ACC112 (cell line): ENCODE data around the gene LONP1.

Experiments
- H2AFZ ChIP-seq: fragments of 200-600 bp; sonication (generic); one replicate; pipeline ENCODE4 v1.6.0; 2017; ENCODE audit warnings: antibody characterized with exemption, low read length; ENCODE audit not compliant: unreplicated experiment
- H3K27ac ChIP-seq: fragments of 200-600 bp; sonication (generic); 2 replicates; pipeline ENCODE4 v1.5.1; 2014; ENCODE audit warnings: low read depth, mild to moderate bottlenecking, antibody characterized with exemption, low read length, moderate library complexity
- H3K27me3 ChIP-seq: fragments of 200-600 bp; sonication (generic); 2 replicates; pipeline ENCODE4 v1.6.1; 2014; ENCODE audit warnings: mild to moderate bottlenecking, antibody characterized with exemption, low read length, moderate library complexity, mixed read lengths; ENCODE audit not compliant: insufficient read depth
- H3K36me3 ChIP-seq: fragments of 200-600 bp; sonication (generic); 2 replicates; pipeline ENCODE4 v1.6.1; 2016; ENCODE audit warnings: mild to moderate bottlenecking, antibody characterized with exemption, low read length, moderate library complexity, mixed read lengths; ENCODE audit not compliant: insufficient read depth
- H3K4me1 ChIP-seq: fragments of 200-600 bp; sonication (generic); one replicate; pipeline ENCODE4 v1.6.1; 2016; ENCODE audit warnings: low read length, mixed read lengths; ENCODE audit not compliant: insufficient read depth, unreplicated experiment, control insufficient read depth
- H3K4me3 ChIP-seq: fragments of 200-600 bp; sonication (generic); 2 replicates; pipeline ENCODE4 v1.5.1; 2014; ENCODE audit warnings: mild to moderate bottlenecking, low read depth, low read length
- H3K79me2 ChIP-seq: fragments of 200-600 bp; sonication (generic); one replicate; pipeline ENCODE4 v1.6.0; 2016; ENCODE audit warnings: low read length; ENCODE audit not compliant: control insufficient read depth, unreplicated experiment, insufficient read depth

The LONP1 gene

DNA sequence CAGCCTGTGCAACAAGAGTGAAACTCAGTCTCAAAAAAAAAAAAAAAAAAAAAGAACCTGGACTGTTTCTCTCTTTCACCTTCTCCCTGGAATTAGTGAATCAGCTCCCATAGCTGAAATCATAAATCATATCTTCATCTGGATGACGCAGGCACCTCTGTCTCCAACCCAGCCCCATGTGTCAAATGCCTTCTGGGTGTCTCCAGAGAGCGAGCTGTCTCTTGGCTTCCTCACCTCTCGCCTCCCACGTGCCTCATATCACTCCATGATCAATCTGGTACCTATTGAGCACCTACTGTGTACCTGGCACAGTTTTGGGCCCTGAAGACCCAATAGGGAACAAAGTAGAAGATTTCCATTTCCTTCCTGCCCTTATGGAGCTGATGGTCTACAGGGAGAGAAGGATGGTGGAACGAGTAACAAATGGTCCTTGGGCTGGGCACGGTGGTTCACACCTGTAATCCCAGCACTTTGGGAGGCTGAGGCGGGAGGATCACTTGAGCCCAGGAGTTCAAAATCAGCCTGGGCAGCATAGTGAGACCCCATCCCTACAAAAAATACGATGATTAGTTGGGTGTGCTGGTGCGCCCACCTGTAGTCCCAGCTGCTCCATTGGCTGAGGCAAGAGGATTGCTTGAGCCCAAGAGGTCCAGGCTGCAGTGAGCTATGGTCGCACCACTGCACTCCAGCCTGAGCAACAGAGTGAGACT is 36.6 kb downstream of the LONP1 start:
- H3K36me3 ChIP-seq: no peaks in the 10 kb centered on the region
- H3K4me3 ChIP-seq: no peak overlapping the region
- no peaks in the 10 kb centered on the region for H3K27me3 ChIP-seq
- H3K79me2 ChIP-seq: peaks cover 6% of the 10 kb centered on the region
- no peak overlapping the region for H2AFZ ChIP-seq
- no peaks in the 10 kb centered on the region for H3K4me1 ChIP-seq
- H3K27ac ChIP-seq: no peak overlapping the region

DNA sequence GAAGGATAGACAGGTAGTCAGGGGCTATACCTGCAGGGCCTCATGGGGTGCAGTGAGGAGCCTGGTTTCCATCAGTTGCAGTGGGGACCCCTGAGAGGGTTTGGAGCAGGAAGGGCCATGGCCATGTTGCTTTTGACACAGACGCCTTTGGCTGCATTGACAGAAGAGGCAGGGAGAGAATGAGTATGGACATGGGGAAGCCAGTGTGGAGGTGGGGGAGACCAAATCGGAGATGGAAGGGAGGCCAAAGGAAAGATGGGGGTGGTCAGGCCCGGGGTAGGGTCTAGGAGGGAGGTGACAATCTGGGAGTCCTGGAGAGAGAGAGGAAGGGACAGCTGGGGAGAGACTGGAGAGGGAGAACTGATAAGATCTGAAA is 37.9 kb downstream of the LONP1 start:
- Histone ChIP-seq H3K27ac (no peak overlapping the region), H3K4me1 (no peaks in the 10 kb centered on the region), H3K27me3 (no peaks in the 10 kb centered on the region), H3K4me3 (no peak overlapping the region; the same call in 1 of the 2 replicates), H2AFZ (no peak overlapping the region), H3K79me2 (peaks cover 6% of the 10 kb centered on the region), H3K36me3 (no peaks in the 10 kb centered on the region)

DNA sequence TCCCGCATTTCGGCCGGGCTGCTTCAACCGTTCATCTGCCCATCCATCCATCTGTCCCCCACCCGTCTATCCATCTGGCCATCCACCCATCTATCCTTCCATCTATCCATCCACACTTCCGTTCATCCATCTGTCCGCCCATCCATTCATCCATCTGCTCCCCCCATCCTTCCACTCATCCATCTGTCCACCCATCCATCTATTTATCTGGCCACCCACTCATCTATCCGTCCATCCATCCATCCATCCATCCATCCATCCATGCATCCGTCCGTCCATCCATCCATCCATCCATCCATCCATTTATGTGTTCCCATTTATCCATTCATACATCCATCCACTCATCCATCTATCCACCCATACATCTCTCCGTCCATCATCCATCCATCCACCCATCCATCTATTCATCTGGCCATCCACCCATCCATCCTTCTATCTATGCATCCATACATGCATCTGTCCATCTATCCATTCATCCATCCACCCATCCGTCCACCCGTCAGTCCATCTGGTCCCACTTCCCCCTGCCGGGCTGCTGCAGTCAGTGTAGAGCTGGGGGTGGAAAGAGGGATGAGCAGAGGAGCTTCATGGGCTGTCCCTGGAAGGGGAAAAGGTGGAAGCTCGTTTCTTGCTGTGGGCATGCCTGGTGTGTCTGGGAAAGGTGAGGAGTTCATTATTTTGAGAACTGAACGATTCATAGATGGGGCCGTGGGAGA is 38.4 kb downstream of the LONP1 start:
- Histone ChIP-seq H3K36me3 (no peaks in the 10 kb centered on the region), H3K4me3 (peak overlapping the region; percentile 93), H3K4me1 (no peaks in the 10 kb centered on the region), H3K79me2 (peaks cover 6% of the 10 kb centered on the region), H2AFZ (peak overlapping the region; percentile 6), H3K27me3 (no peaks in the 10 kb centered on the region), H3K27ac (no peak overlapping the region)

DNA sequence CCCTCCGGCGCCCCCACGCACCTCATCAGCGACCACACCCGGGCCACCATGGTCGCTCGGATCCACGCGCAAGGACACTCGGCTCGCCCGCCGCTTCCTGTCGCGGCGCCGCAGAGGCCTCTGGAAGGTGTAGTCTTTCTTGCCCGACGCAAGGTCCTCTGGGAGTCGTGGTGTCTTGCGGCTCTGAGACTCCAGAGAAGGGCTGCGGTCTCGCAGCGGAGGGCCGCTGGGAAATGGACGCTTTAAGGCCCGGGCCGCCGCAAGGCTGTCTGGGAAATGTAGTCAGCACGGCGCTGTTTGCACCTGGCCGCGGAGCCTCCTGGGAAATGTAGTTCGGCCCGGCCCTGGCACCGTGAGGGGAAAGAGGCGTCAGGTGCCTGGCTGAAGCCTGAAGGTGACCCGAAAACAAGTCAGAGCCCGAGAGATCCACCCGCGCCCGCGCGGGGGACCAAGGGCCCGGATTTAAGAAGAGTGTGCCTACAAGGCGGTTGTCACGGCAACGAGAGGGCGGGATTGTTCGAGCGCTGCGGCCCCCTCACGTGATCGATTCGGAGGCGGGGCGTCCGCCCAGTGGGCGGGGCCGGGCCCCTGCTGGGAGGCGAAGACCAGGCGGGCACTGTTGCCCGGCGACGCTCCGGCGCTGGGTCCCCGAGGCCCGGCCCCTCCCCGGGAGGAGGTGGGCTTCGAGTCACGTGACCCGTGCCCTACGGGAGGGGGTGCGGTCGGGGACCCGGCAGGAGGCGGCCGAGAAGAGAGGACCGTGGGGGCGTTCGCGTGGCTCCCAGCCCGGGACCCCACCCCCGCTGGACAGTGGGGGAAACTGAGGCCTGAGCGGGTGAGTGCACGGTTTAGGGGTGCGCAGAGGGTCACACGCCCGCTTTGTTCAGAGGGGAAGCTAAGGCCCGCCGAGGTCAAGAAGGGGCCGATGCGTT is 39.2 kb downstream of the LONP1 start, which contains the start of the genes HSD11B1L and MICOS13:
HSD11B1L (plus strand) TSS at position 591 of the 932 bp plus-strand sequence. CDS start 3,806 bp downstream, outside the sequence.
MICOS13 (minus strand) TSS at position 80 of the 932 bp plus-strand sequence; CDS start at position 50, 30 bp downstream.
- Histone ChIP-seq H3K27me3 (no peaks in the 10 kb centered on the region), H2AFZ (peak within 1 kb of the TSS; percentile 43), H3K79me2 (peaks cover 6% of the 10 kb centered on the region), H3K4me3 (peak within 1 kb of the TSS; percentile 93), H3K4me1 (no peaks in the 10 kb centered on the region), H3K36me3 (no peaks in the 10 kb centered on the region), H3K27ac (peak within 1 kb of the TSS; percentile 82)

DNA sequence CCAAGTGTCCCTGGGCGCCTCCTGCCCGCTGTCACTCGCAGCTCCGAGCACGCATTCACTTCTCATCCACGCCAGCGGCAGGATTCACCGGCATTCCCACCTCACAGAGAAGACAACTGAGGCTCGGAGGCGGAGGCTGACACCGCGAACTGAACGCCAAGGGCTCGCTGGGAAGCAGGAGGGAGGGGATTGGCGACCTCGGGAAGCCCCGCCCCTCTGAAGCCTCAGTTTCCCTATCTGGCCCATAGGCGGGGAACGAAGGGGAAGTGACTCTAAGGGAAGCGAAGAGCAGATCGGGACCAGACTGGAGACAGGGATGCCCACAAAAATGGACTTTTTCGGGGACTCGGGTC is 39.9 kb downstream of the LONP1 start:
- peak overlapping the region; percentile 93 for H3K4me3 ChIP-seq
- no peaks in the 10 kb centered on the region for H3K36me3 ChIP-seq
- H3K27me3 ChIP-seq: no peaks in the 10 kb centered on the region
- no peaks in the 10 kb centered on the region for H3K4me1 ChIP-seq
- peak overlapping the region; percentile 69 for H3K27ac ChIP-seq
- peak overlapping the region; percentile 43 for H2AFZ ChIP-seq
- peaks cover 6% of the 10 kb centered on the region for H3K79me2 ChIP-seq

DNA sequence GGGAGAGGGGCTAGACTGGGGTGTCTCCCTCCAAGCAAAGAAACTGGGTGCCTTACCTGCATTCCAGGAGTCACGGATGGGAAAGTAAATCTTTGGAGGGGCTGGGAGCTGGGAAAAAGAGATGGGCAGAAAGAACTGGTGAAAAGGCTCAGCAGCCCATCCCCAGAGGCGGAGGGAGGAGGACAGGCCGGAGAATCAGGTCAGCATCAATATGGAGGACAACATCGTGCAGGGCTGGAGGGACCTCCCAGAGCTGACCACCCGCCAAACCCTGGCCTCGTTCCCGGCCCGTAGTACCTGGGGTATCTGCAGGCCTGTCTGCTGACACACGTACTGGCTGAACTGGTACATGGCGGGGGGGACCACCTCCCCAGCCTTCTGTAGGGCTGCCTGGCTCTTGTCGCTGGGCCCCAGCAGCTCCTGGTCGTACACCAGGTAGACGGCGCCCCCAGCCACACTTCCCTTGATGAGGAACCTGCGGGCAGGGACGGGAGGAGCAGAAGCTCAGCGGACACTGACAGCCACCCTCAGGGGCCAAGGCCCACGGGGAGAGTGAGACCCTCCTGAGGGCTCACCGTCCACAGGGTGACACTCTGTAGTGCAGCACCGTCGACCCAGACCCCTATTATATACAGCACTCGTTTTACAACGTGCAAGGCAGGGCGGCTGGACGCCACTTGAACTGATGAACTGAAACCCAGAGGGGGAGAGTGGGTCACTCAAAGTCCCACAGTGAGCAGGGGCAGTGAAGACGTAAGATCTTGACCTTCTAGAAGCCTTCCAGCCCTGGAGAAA is 40.5 kb downstream of the LONP1 start:
- Histone ChIP-seq H3K4me3 (peak overlapping the region; percentile 93), H2AFZ (no peak overlapping the region), H3K79me2 (peaks cover 6% of the 10 kb centered on the region), H3K27ac (peak overlapping the region; percentile 69; the same call in 1 of the 2 replicates), H3K27me3 (no peaks in the 10 kb centered on the region), H3K36me3 (no peaks in the 10 kb centered on the region), H3K4me1 (no peaks in the 10 kb centered on the region)

DNA sequence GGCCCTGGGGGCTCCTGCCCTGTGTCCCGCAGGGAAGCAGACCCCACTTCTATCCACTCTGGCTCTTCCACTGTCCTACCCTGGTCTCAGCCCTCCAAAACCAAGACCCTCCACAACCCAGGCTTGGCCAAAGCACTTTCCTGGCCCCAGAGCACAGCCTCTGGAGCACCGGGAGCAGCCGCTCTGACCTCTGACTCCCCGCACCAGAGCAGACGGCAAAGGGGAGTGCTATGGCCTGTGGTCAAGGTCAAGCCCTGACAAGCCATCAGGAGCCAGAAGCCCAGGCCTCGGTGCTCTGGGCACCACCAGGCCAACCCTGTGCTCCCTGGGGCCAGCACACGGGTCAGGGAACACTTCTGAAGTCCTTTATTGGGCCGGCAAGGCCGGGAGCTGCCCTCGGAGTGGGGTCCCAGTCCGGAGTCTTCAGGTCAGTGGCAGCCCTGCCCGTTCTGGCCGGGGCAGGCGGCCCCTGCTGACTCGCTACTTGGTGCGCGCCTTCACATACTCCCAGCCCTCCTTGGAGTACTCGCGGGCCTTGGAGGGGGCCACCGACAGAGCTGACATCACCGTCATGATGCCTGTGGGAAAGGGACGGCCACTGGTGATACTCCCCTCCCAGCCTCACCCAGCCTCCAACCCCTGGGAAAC is 41.8 kb downstream of the LONP1 start:
- Histone ChIP-seq H3K36me3 (no peaks in the 10 kb centered on the region), H3K4me3 (no peak overlapping the region), H3K27me3 (no peaks in the 10 kb centered on the region), H2AFZ (no peak overlapping the region), H3K4me1 (no peaks in the 10 kb centered on the region), H3K79me2 (peaks cover 6% of the 10 kb centered on the region), H3K27ac (no peak overlapping the region)

DNA sequence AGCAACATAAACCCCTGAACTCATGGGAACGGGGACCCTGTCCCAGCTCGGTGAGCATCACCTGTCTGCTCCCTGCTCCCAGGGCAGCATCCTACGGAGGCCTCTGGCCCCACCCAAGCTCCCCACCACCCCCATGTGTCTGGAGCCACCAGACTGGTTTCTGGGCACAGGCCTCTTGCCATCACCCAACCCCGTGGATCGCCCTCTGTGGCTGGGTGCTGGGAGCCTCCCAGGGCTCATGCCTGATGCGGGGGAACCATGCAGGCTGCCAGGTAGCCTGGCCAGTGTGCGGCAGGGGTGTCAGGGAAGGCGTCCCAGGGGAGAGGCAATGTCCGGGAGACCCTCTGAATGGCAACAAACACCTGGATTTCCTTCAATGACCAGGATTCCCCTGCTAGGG is 42.4 kb downstream of the LONP1 start:
- no peak overlapping the region for H3K4me3 ChIP-seq

DNA sequence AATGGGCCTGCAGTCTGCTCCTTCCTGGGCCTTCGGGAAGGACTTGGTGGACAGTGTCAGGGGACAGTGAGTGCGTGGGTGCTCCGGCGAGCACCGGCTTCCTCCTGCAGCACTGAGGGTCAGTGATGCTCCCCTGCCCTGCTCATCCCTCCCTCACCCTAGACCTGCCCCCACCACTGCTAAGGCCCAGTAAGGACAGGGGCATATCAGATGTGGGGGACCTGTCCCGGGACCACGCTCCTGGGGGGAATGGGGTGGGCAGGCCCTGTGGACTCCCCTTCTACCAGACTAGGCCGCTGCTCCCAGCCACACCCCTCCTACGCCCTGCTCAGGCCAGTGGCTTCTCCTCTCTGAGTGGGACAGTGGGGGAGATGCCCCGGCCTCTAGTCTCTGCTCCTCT is 42.8 kb downstream of the LONP1 start:
- Histone ChIP-seq H3K4me3 (no peak overlapping the region), H3K79me2 (peaks cover 6% of the 10 kb centered on the region), H3K27ac (no peak overlapping the region), H3K27me3 (no peaks in the 10 kb centered on the region), H3K36me3 (no peaks in the 10 kb centered on the region), H2AFZ (no peak overlapping the region), H3K4me1 (no peaks in the 10 kb centered on the region)

More for the DNA sequence above, 42.4 kb downstream of the LONP1 start:
- Histone ChIP-seq H3K36me3 (no peaks in the 10 kb centered on the region), H3K79me2 (peaks cover 6% of the 10 kb centered on the region), H3K27ac (no peak overlapping the region), H3K4me1 (no peaks in the 10 kb centered on the region), H2AFZ (no peak overlapping the region), H3K27me3 (no peaks in the 10 kb centered on the region)
